Muscle of leg (tissue), 11 donors: Measurements from ENCODE around the gene RFFL. TPM values are rescaled to one million over a fixed set of nuclear protein-coding genes. Genes with fewer than 3 reads are reported as not detected.

ENCODE experiments used
- DNase-seq: peaks from one replicate; pipeline ENCODE4 v3.0.0; 2013
- H3K27ac ChIP-seq: one replicate; pipeline ENCODE4 v1.5.1; 2013; ENCODE audit warnings: mild to moderate bottlenecking, low read length, control low read depth
- H3K27me3 ChIP-seq: one replicate; pipeline ENCODE4 v1.6.1; 2013; ENCODE audit warnings: low read length; ENCODE audit not compliant: control insufficient read depth, insufficient read depth
- H3K36me3 ChIP-seq: one replicate; pipeline ENCODE4 v1.6.1; 2013; ENCODE audit warnings: low read length; ENCODE audit not compliant: control insufficient read depth, insufficient read depth
- H3K4me1 ChIP-seq: one replicate; pipeline ENCODE4 v1.6.1; 2013; ENCODE audit warnings: low read length; ENCODE audit not compliant: control insufficient read depth, insufficient read depth
- H3K4me3 ChIP-seq: one replicate; pipeline ENCODE4 v1.5.1; 2013; ENCODE audit warnings: low read length, control low read depth
- H3K9me3 ChIP-seq: replicated peaks from 2 replicates; pipeline ENCODE4 v1.6.1; 2013; ENCODE audit warnings: low read depth, low read length; ENCODE audit not compliant: control insufficient read depth
- WGBS: methylation state at CpG from one replicate; pipeline ENCODE4 v1.1.5; 2013; ENCODE audit warnings: missing lambda C conversion rate; ENCODE audit not compliant: insufficient coverage; 5-methylcytosine and 5-hydroxymethylcytosine counted together
- polyA plus RNA-seq, 8 donors: library from polyadenylated mRNA; unstranded; fragments of 120-200 nt; gene quantifications; one replicate each; pipeline versions ENCODE4 v1.2.1 to v1.2.3, GENCODE V29; 2013; ENCODE audit warnings: inconsistent platforms in 1 of 8, low replicate concordance in 1 of 8; ENCODE audit not compliant: insufficient read length in 8 of 8, insufficient read depth in 1 of 8
- total RNA-seq: library from RNA; stranded (reverse); fragments of 120-200 nt; gene quantifications from one replicate; pipeline ENCODE4 v1.2.4, GENCODE V29; 2013

RFFL gene
- total and polyA plus RNA-seq, 9 donors = 5.9 to 11.2 (median 8.6) TPM

- Histone ChIP-seq H3K27me3 (no peaks in the 10 kb centered on the region), H3K9me3 (no peaks in the 10 kb centered on the region), H3K4me3 (peak overlapping the region; percentile 78), H3K36me3 (peaks cover 15% of the 10 kb centered on the region), H3K4me1 (peaks cover 6% of the 10 kb centered on the region), H3K27ac (peak overlapping the region; percentile 97)
- WGBS = 0% methylated on average over 57 of the region's 69 CpGs
- peak; percentile 91 for DNase-seq
Observed at GRCh38 chr17:34980681-34981537, 82.6 kb downstream of the RFFL start.

DNA sequence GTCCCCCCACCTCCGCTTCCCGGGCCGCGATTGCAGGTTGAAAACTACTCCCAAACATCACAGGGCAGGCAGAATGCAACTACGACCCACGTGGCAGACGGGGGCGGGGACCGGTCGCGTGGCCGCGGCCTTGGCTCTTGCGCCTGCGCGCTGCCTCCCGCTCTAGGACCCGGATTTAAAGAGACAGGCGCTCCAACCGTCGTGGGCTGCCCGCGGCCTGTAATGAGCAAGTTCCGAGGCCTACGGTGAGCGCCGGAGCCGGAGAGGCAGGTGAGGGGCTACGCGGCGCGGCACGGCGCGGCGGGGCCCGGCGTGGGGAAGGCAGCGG lies 83.2 kb downstream of the RFFL start, which contains the start of gene LIG3:
Gene LIG3 (plus strand): TSS at position 160 of the 328 bp plus-strand sequence. CDS start 2,494 bp downstream, outside the sequence.
- Histone ChIP-seq H3K36me3 (peaks cover 10% of the 10 kb centered on the region), H3K27ac (peak within 1 kb of the TSS; percentile 97), H3K4me1 (peaks cover 6% of the 10 kb centered on the region), H3K27me3 (no peaks in the 10 kb centered on the region), H3K4me3 (peak within 1 kb of the TSS; percentile 78), H3K9me3 (no peaks in the 10 kb centered on the region)
- under 1% methylated on average over 39 of the region's 39 CpGs for WGBS
- DNase-seq = peak; percentile 98

- Histone ChIP-seq H3K4me3 (peak overlapping the region; percentile 78), H3K4me1 (peaks cover 6% of the 10 kb centered on the region), H3K27ac (peak overlapping the region; percentile 97), H3K27me3 (no peaks in the 10 kb centered on the region), H3K9me3 (no peaks in the 10 kb centered on the region), H3K36me3 (peaks cover 8% of the 10 kb centered on the region)
- peak; percentile 22 for DNase-seq
- WGBS = 18% methylated on average over 9 of the region's 15 CpGs
Observed at GRCh38 chr17:34979650-34980352, 83.7 kb downstream of the RFFL start.

- no peaks in the 10 kb centered on the region for H3K9me3 ChIP-seq
- peaks cover 8% of the 10 kb centered on the region for H3K36me3 ChIP-seq
- H3K4me3 ChIP-seq = no peak overlapping the region
- no peak overlapping the region for H3K27ac ChIP-seq
- peaks cover 6% of the 10 kb centered on the region for H3K4me1 ChIP-seq
- no peaks in the 10 kb centered on the region for H3K27me3 ChIP-seq
- WGBS = 94% methylated on average over 5 of the region's 7 CpGs
- no peak for DNase-seq
Observed at GRCh38 chr17:34979153-34979552, 84.4 kb downstream of the RFFL start.

DNA sequence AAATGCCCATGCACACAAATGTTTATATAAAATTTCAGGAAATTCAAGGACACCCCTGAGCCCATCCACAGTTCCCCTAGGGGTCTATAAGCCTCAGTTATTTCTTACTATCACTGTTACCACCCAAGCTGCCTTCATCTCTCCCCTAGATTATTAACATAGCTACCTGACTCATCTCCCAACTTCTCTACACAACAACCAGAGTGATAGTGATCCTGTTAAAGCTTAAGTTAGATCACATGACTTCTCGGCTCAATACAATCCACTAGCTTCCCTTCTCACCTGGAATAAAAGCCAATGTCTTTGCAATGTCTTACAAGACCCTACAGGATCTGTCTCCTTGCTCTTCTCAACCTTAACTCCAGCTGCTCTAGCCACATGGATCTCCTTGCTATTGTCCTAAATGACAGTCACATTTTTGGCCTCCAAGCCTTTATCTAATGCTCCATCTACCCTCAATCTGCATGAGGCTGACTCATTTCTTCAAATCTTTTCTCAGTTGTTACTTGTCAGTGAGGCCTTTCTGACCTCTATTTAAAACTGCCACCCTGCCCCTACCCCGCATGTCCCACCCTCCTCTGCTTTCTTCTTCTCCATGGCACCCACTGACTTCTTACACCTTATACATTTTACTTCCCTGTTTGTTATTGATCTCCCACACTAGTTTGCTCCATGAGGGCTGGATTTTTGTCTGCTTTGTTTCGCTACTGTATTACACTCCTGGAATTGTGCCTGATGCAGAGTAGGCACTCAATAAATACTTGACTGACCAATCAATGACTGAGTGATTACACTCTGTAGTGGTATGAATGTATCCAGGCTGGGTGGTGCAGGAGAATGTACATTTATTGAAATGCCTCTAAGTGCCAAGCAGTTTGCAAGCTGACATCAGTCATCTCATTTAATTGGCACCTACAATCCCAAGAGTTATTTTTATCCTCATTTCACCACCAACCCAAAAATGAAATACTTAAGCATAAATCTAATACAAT lies 88.4 kb downstream of the RFFL start:
- no peak for DNase-seq
- Histone ChIP-seq H3K27me3 (no peaks in the 10 kb centered on the region), H3K27ac (no peak overlapping the region), H3K36me3 (no peaks in the 10 kb centered on the region), H3K4me3 (no peak overlapping the region), H3K9me3 (no peaks in the 10 kb centered on the region), H3K4me1 (peaks cover 4% of the 10 kb centered on the region)
- WGBS = 81% methylated on average over 2 of the region's 3 CpGs

DNA sequence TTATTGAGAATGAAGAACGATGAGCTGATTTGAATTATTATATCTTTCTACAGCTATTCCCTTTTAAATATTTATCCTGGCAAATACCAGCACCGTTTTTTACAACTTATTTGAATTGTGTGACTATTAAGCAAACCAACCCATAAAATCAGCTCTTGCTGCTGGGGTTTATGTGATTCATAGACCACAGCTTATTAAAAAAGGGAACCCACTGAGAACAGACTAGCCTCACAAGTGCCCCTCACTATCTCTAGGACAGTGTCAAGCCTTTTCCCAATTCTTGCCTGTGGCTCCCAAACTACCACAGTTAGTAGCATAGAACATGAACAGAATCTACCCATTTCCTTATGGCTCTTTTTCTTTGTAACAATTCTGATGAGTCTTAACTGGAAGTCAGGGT lies 89.3 kb downstream of the RFFL start:
- no peaks in the 10 kb centered on the region for H3K27me3 ChIP-seq
- H3K9me3 ChIP-seq = no peaks in the 10 kb centered on the region
- no peaks in the 10 kb centered on the region for H3K36me3 ChIP-seq
- no peaks in the 10 kb centered on the region for H3K4me1 ChIP-seq
- no peak overlapping the region for H3K27ac ChIP-seq
- WGBS = no CpG with 5 or more reads among the region's 2 CpGs
- no peak for DNase-seq
- H3K4me3 ChIP-seq = no peak overlapping the region

DNA sequence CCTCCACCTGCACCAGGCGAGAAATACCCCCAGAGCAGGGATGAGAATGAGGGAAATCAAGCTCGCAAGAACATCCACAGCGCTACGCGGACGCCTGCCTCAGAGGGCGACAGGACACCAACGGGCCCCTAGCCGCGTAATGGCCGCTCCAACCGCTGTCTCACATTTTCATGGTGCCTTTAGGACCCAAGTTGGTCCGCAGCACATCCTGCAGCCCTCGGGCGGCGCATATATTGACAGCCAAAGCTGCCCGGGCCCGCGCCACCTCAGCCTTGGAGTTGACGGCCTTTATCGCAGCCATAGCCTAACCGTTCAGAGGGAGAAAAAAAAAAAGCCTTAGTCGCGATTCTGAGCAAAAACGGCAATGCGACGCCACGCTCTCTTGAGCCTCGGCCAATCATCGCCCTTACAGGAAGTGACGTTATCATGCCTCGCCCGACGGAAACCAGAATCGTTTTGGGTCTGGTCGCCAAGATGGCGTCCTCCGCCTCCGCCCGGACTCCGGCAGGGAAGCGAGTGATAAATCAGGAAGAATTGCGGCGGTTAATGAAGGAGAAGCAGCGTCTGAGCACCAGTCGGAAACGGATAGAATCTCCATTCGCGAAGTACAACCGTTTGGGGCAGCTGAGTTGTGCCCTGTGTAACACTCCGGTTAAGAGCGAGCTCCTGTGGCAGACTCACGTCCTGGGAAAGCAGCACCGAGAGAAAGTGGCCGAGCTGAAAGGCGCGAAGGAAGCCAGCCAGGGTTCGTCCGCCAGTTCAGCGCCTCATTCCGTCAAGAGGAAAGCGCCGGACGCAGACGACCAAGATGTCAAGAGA lies 102.2 kb downstream of the RFFL start, which contains the start of the genes CCT6B and ZNF830:
Gene CCT6B (minus strand): TSS at position 368 of the 819 bp plus-strand sequence. CDS start 67 bp downstream, at position 301.
Gene ZNF830 (plus strand): TSS at position 448 of the 819 bp plus-strand sequence. CDS start 27 bp downstream, at position 475.
- H3K4me1 ChIP-seq = peaks cover 6% of the 10 kb centered on the region
- no peaks in the 10 kb centered on the region for H3K9me3 ChIP-seq
- H3K4me3 ChIP-seq = peak within 1 kb of the TSS; percentile 90
- H3K36me3 ChIP-seq = peaks cover 11% of the 10 kb centered on the region
- peak; percentile 99 for DNase-seq
- peak within 1 kb of the TSS; percentile 94 for H3K27ac ChIP-seq
- under 1% methylated on average over 64 of the region's 65 CpGs for WGBS
- no peaks in the 10 kb centered on the region for H3K27me3 ChIP-seq

DNA sequence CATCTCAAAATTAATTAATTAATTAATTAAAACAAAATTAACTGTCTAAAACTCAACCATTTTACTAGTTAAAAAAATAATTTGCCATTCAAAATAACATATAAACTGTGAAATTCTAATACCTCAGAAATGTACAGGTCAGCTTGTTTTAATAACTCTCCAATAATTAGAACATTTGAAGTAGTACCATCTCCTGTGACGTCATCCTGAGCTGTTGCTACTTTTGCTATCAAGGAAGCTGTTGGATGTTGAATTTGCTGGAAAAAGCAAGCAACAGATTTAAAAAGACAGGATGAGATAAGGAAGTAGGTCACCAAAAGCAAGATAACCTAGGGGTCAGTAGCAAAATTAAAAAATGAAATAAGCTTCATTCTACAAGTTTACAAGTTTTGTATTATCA lies 105.1 kb downstream of the RFFL start:
- DNase-seq = no peak
- WGBS = no CpG with 5 or more reads among the region's 1 CpG
- Histone ChIP-seq H3K4me3 (no peak overlapping the region), H3K4me1 (peaks cover 6% of the 10 kb centered on the region), H3K9me3 (no peaks in the 10 kb centered on the region), H3K36me3 (peaks cover 3% of the 10 kb centered on the region), H3K27ac (no peak overlapping the region), H3K27me3 (no peaks in the 10 kb centered on the region)
